HG03469 (cell line): Measurements from ENCODE around the gene KLF12.

Experiments
- ATAC-seq: cut with Tn5 transposase; IDR thresholded peaks from one replicate; pipeline ENCODE4 v1.9.1; 2021; ENCODE audit warnings: mild to moderate bottlenecking, moderate library complexity, moderate number of reproducible peaks; ENCODE audit not compliant: unreplicated experiment

KLF12 gene

GRCh38 chr13:74103970-74104555, 30.1 kb downstream of the KLF12 start:
- ATAC-seq = no peak

- no peak for ATAC-seq
Observed at GRCh38 chr13:74103196-74103595, 31.0 kb downstream of the KLF12 start.

GRCh38 chr13:74102691-74103090, 31.5 kb downstream of the KLF12 start:
- ATAC-seq = no peak

- no peak for ATAC-seq
Observed at GRCh38 chr13:74101436-74101835, 32.8 kb downstream of the KLF12 start.

GRCh38 chr13:74098077-74098476, 36.1 kb downstream of the KLF12 start:
- no peak for ATAC-seq

GRCh38 chr13:74097116-74097515, 37.1 kb downstream of the KLF12 start:
- no peak for ATAC-seq

- no peak for ATAC-seq
Observed at GRCh38 chr13:74093691-74094090, 40.5 kb downstream of the KLF12 start.

- ATAC-seq = no peak
Observed at GRCh38 chr13:74092711-74093110, 41.5 kb downstream of the KLF12 start.

GRCh38 chr13:74090869-74091605, 43.2 kb downstream of the KLF12 start:
- no peak for ATAC-seq

- no peak for ATAC-seq
Observed at GRCh38 chr13:74090397-74090796, 43.8 kb downstream of the KLF12 start.

GRCh38 chr13:74087357-74087756, 46.8 kb downstream of the KLF12 start:
- ATAC-seq = no peak
